ENCODE data around the gene TTL.
"Not testable (repeated sequence)": the region's sequence is repeated elsewhere in the genome, so short reads cannot be mapped to it uniquely, and the experiment has no call there.

TTL gene

GRCh38 chr2:112482309-112483041, 519 bp downstream of the TTL start:
- TF ChIP-seq POLR2AphosphoS5 (IDR thresholded peaks at IDR 0.05; ENCODE audit: low read depth, low read length) (no peak), POLR2A (IDR thresholded peaks at IDR 0.05; ENCODE audit: low read depth, low read length) (no peak), TAF1 (IDR thresholded peaks at IDR 0.05; ENCODE audit: borderline replicate concordance, low read depth, low read length) (no peak)
- FAIRE-seq (no peak), DNase-seq (ENCODE audit: insufficient read length) (peak; percentile 50)

GRCh38 chr2:112483042-112483473, 1.1 kb downstream of the TTL start:
- TF ChIP-seq POLR2AphosphoS5 (IDR thresholded peaks at IDR 0.05; ENCODE audit: low read depth, low read length), result no peak
- TF ChIP-seq TAF1 (IDR thresholded peaks at IDR 0.05; ENCODE audit: borderline replicate concordance, low read depth, low read length), result no peak
- TF ChIP-seq POLR2A (IDR thresholded peaks at IDR 0.05; ENCODE audit: low read depth, low read length), result no peak
- no peak for DNase-seq (ENCODE audit: insufficient read length)
- no peak for FAIRE-seq

GRCh38 chr2:112483831-112484230, 1.9 kb downstream of the TTL start:
- TF ChIP-seq POLR2A (IDR thresholded peaks at IDR 0.05; ENCODE audit: low read depth, low read length), result no peak
- no peak for TF ChIP-seq TAF1 (IDR thresholded peaks at IDR 0.05; ENCODE audit: borderline replicate concordance, low read depth, low read length)
- no peak for TF ChIP-seq POLR2AphosphoS5 (IDR thresholded peaks at IDR 0.05; ENCODE audit: low read depth, low read length)
- DNase-seq (ENCODE audit: insufficient read length), result no peak
- FAIRE-seq, result no peak

- TF ChIP-seq TAF1 (IDR thresholded peaks at IDR 0.05; ENCODE audit: borderline replicate concordance, low read depth, low read length) (no peak), POLR2A (IDR thresholded peaks at IDR 0.05; ENCODE audit: low read depth, low read length) (no peak), POLR2AphosphoS5 (IDR thresholded peaks at IDR 0.05; ENCODE audit: low read depth, low read length) (no peak)
- FAIRE-seq, result no peak
- DNase-seq (ENCODE audit: insufficient read length), result no peak
Observed at GRCh38 chr2:112485849-112486248, 3.9 kb downstream of the TTL start.

- FAIRE-seq (no peak), DNase-seq (ENCODE audit: insufficient read length) (no peak)
- TF ChIP-seq POLR2AphosphoS5 (IDR thresholded peaks at IDR 0.05; ENCODE audit: low read depth, low read length), result no peak
- TF ChIP-seq TAF1 (IDR thresholded peaks at IDR 0.05; ENCODE audit: borderline replicate concordance, low read depth, low read length), result no peak
- TF ChIP-seq POLR2A (IDR thresholded peaks at IDR 0.05; ENCODE audit: low read depth, low read length), result no peak
Observed at GRCh38 chr2:112486895-112487294, 4.9 kb downstream of the TTL start.

GRCh38 chr2:112487444-112487961, 5.5 kb downstream of the TTL start:
- DNase-seq (ENCODE audit: insufficient read length) (no peak), FAIRE-seq (no peak)
- TF ChIP-seq TAF1 (IDR thresholded peaks at IDR 0.05; ENCODE audit: borderline replicate concordance, low read depth, low read length) (no peak), POLR2AphosphoS5 (IDR thresholded peaks at IDR 0.05; ENCODE audit: low read depth, low read length) (no peak)

GRCh38 chr2:112488201-112488600, 6.2 kb downstream of the TTL start:
- FAIRE-seq (no peak), DNase-seq (ENCODE audit: insufficient read length) (no peak)
- TF ChIP-seq POLR2A (IDR thresholded peaks at IDR 0.05; ENCODE audit: low read depth, low read length) (no peak), POLR2AphosphoS5 (IDR thresholded peaks at IDR 0.05; ENCODE audit: low read depth, low read length) (no peak), TAF1 (IDR thresholded peaks at IDR 0.05; ENCODE audit: borderline replicate concordance, low read depth, low read length) (no peak)

- no peak for DNase-seq (ENCODE audit: insufficient read length)
- no peak for FAIRE-seq
- TF ChIP-seq TAF1 (IDR thresholded peaks at IDR 0.05; ENCODE audit: borderline replicate concordance, low read depth, low read length) (no peak), POLR2AphosphoS5 (IDR thresholded peaks at IDR 0.05; ENCODE audit: low read depth, low read length) (no peak), POLR2A (IDR thresholded peaks at IDR 0.05; ENCODE audit: low read depth, low read length) (no peak)
Observed at GRCh38 chr2:112491946-112492345, 10.0 kb downstream of the TTL start.

- DNase-seq (ENCODE audit: insufficient read length) (no peak), FAIRE-seq (no peak)
Observed at GRCh38 chr2:112493048-112493447, 11.1 kb downstream of the TTL start.

GRCh38 chr2:112493858-112494648, 12.1 kb downstream of the TTL start:
- TF ChIP-seq POLR2AphosphoS5 (IDR thresholded peaks at IDR 0.05; ENCODE audit: low read depth, low read length), result no peak
- no peak for TF ChIP-seq TAF1 (IDR thresholded peaks at IDR 0.05; ENCODE audit: borderline replicate concordance, low read depth, low read length)
- no peak for TF ChIP-seq POLR2A (IDR thresholded peaks at IDR 0.05; ENCODE audit: low read depth, low read length)
- FAIRE-seq, result no peak
- DNase-seq (ENCODE audit: insufficient read length), result no peak

More at GRCh38 chr2:112493048-112493447, 11.1 kb downstream of the TTL start:
- TF ChIP-seq POLR2AphosphoS5 (IDR thresholded peaks at IDR 0.05; ENCODE audit: low read depth, low read length), result no peak
- no peak for TF ChIP-seq POLR2A (IDR thresholded peaks at IDR 0.05; ENCODE audit: low read depth, low read length)
- no peak for TF ChIP-seq TAF1 (IDR thresholded peaks at IDR 0.05; ENCODE audit: borderline replicate concordance, low read depth, low read length)

- FAIRE-seq (no peak), DNase-seq (ENCODE audit: insufficient read length) (no peak)
- no peak for TF ChIP-seq TAF1 (IDR thresholded peaks at IDR 0.05; ENCODE audit: borderline replicate concordance, low read depth, low read length)
- no peak for TF ChIP-seq POLR2A (IDR thresholded peaks at IDR 0.05; ENCODE audit: low read depth, low read length)
- no peak for TF ChIP-seq POLR2AphosphoS5 (IDR thresholded peaks at IDR 0.05; ENCODE audit: low read depth, low read length)
Observed at GRCh38 chr2:112494828-112495227, 12.9 kb downstream of the TTL start.

- FAIRE-seq, result not testable (repeated sequence)
Observed at GRCh38 chr2:112495878-112496277, 13.9 kb downstream of the TTL start.

GRCh38 chr2:112500850-112501484, 19.0 kb downstream of the TTL start:
- FAIRE-seq, result not testable (repeated sequence)

More at GRCh38 chr2:112495878-112496277, 13.9 kb downstream of the TTL start:
- not testable (repeated sequence) for DNase-seq (ENCODE audit: insufficient read length)

GRCh38 chr2:112509239-112509998, 27.5 kb downstream of the TTL start:
- not testable (repeated sequence) for DNase-seq (ENCODE audit: insufficient read length); FAIRE-seq

More at GRCh38 chr2:112500850-112501484, 19.0 kb downstream of the TTL start:
- not testable (repeated sequence) for DNase-seq (ENCODE audit: insufficient read length)
